GM23338 (cell line): ENCODE results near the gene PNLIPRP3.

Experiments used
- CREB1 ChIP-seq: fragments of 250-450 bp; sonication (Bioruptor Pico); IDR thresholded peaks from 2 replicates; pipeline ENCODE4 v1.5.0; 2020; ENCODE audit warnings: low read depth, mild to moderate bottlenecking, moderate library complexity
- CTCF ChIP-seq, 2 experiments: fragments of 200-600 bp in 1 of 2; sonication (generic) in 1 of 2; conservative IDR thresholded peaks; 2 replicates each; pipeline versions ENCODE4 v1.5.1 to v1.6.1; 2016 to 2017; ENCODE audit warnings: antibody characterized with exemption in 2 of 2, low read depth in 2 of 2, mild to moderate bottlenecking in 2 of 2, moderate library complexity in 1 of 2
- EZH2 ChIP-seq: fragments of 200-600 bp; sonication (generic); IDR thresholded peaks from one replicate; pipeline ENCODE4 v1.8.0; 2017; ENCODE audit warnings: antibody characterized with exemption, mild to moderate bottlenecking, low read depth; ENCODE audit not compliant: unreplicated experiment
- EZH2phosphoT487 ChIP-seq: fragments of 200-600 bp; sonication (generic); IDR thresholded peaks from one replicate; pipeline ENCODE4 v1.8.1; 2018; ENCODE audit warnings: antibody characterized with exemption; ENCODE audit not compliant: unreplicated experiment
- JUNB ChIP-seq: IDR thresholded peaks from one replicate; pipeline ENCODE4 v1.6.1; 2016; ENCODE audit warnings: antibody characterized with exemption; ENCODE audit not compliant: unreplicated experiment
- POLR2AphosphoS5 ChIP-seq: IDR thresholded peaks from 2 replicates; pipeline ENCODE4 v1.6.1; 2016; ENCODE audit warnings: antibody characterized with exemption, low read depth
- STAT1 ChIP-seq: IDR thresholded peaks from one replicate; pipeline ENCODE4 v1.6.1; 2016; ENCODE audit warnings: antibody characterized with exemption; ENCODE audit not compliant: unreplicated experiment
- ZNF331 ChIP-seq: fragments of 250-450 bp; sonication (Bioruptor Pico); IDR thresholded peaks from 2 replicates; pipeline ENCODE4 v1.5.0; 2020; ENCODE audit warnings: low read depth, mild to moderate bottlenecking, moderate library complexity
- TF ChIP-seq, protein P1 (sequence below): IDR thresholded peaks from one replicate; pipeline ENCODE4 v1.6.1; 2018; ENCODE audit warnings: antibody characterized with exemption; ENCODE audit not compliant: unreplicated experiment
- TF ChIP-seq, protein P2 (sequence below): fragments of 250-450 bp; sonication (Bioruptor Pico); IDR thresholded peaks from 2 replicates; pipeline ENCODE4 v1.5.0; 2020; ENCODE audit warnings: mild to moderate bottlenecking, moderate library complexity

DNA sequence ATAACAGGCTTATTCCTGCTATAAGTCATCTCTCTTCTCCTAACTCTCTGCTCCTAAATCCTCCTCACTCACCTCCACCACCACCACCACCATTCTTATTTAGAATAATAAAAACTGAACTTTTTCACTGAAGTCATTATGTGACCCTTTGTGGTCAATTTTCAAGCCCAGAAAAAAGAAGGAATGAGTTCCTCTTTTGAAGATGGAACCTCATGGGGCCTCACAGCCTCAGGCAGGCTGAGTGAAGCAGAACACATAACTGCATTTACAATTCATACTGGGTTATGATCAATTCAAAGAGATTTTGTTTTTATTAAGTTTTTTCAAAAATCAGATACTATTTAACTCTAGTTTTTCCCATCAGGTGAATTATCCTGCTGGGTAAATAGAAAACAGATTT lies 29.8 kb downstream of the PNLIPRP3 start:
- no peak for TF ChIP-seq CTCF (conservative IDR thresholded peaks at IDR 0.05; ENCODE audit: low read depth in 2 of 2)
- TF ChIP-seq EZH2phosphoT487: no peak
- no peak for TF ChIP-seq EZH2
- TF ChIP-seq POLR2AphosphoS5: no peak
- TF ChIP-seq JUNB: no peak
- no peak for TF ChIP-seq CREB1 (CRISPR knock-in tag)
- TF ChIP-seq, protein P1, sequence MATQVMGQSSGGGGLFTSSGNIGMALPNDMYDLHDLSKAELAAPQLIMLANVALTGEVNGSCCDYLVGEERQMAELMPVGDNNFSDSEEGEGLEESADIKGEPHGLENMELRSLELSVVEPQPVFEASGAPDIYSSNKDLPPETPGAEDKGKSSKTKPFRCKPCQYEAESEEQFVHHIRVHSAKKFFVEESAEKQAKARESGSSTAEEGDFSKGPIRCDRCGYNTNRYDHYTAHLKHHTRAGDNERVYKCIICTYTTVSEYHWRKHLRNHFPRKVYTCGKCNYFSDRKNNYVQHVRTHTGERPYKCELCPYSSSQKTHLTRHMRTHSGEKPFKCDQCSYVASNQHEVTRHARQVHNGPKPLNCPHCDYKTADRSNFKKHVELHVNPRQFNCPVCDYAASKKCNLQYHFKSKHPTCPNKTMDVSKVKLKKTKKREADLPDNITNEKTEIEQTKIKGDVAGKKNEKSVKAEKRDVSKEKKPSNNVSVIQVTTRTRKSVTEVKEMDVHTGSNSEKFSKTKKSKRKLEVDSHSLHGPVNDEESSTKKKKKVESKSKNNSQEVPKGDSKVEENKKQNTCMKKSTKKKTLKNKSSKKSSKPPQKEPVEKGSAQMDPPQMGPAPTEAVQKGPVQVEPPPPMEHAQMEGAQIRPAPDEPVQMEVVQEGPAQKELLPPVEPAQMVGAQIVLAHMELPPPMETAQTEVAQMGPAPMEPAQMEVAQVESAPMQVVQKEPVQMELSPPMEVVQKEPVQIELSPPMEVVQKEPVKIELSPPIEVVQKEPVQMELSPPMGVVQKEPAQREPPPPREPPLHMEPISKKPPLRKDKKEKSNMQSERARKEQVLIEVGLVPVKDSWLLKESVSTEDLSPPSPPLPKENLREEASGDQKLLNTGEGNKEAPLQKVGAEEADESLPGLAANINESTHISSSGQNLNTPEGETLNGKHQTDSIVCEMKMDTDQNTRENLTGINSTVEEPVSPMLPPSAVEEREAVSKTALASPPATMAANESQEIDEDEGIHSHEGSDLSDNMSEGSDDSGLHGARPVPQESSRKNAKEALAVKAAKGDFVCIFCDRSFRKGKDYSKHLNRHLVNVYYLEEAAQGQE: no peak
- TF ChIP-seq STAT1: no peak
- TF ChIP-seq, protein P2, sequence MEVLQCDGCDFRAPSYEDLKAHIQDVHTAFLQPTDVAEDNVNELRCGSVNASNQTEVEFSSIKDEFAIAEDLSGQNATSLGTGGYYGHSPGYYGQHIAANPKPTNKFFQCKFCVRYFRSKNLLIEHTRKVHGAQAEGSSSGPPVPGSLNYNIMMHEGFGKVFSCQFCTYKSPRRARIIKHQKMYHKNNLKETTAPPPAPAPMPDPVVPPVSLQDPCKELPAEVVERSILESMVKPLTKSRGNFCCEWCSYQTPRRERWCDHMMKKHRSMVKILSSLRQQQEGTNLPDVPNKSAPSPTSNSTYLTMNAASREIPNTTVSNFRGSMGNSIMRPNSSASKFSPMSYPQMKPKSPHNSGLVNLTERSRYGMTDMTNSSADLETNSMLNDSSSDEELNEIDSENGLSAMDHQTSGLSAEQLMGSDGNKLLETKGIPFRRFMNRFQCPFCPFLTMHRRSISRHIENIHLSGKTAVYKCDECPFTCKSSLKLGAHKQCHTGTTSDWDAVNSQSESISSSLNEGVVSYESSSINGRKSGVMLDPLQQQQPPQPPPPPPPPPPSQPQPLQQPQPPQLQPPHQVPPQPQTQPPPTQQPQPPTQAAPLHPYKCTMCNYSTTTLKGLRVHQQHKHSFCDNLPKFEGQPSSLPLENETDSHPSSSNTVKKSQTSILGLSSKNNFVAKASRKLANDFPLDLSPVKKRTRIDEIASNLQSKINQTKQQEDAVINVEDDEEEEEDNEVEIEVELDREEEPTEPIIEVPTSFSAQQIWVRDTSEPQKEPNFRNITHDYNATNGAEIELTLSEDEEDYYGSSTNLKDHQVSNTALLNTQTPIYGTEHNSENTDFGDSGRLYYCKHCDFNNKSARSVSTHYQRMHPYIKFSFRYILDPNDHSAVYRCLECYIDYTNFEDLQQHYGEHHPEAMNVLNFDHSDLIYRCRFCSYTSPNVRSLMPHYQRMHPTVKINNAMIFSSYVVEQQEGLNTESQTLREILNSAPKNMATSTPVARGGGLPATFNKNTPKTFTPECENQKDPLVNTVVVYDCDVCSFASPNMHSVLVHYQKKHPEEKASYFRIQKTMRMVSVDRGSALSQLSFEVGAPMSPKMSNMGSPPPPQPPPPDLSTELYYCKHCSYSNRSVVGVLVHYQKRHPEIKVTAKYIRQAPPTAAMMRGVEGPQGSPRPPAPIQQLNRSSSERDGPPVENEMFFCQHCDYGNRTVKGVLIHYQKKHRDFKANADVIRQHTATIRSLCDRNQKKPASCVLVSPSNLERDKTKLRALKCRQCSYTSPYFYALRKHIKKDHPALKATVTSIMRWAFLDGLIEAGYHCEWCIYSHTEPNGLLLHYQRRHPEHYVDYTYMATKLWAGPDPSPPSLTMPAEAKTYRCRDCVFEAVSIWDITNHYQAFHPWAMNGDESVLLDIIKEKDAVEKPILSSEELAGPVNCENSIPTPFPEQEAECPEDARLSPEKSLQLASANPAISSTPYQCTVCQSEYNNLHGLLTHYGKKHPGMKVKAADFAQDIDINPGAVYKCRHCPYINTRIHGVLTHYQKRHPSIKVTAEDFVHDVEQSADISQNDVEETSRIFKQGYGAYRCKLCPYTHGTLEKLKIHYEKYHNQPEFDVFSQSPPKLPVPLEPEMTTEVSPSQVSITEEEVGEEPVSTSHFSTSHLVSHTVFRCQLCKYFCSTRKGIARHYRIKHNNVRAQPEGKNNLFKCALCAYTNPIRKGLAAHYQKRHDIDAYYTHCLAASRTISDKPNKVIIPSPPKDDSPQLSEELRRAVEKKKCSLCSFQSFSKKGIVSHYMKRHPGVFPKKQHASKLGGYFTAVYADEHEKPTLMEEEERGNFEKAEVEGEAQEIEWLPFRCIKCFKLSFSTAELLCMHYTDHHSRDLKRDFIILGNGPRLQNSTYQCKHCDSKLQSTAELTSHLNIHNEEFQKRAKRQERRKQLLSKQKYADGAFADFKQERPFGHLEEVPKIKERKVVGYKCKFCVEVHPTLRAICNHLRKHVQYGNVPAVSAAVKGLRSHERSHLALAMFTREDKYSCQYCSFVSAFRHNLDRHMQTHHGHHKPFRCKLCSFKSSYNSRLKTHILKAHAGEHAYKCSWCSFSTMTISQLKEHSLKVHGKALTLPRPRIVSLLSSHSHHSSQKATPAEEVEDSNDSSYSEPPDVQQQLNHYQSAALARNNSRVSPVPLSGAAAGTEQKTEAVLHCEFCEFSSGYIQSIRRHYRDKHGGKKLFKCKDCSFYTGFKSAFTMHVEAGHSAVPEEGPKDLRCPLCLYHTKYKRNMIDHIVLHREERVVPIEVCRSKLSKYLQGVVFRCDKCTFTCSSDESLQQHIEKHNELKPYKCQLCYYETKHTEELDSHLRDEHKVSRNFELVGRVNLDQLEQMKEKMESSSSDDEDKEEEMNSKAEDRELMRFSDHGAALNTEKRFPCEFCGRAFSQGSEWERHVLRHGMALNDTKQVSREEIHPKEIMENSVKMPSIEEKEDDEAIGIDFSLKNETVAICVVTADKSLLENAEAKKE (CRISPR knock-in tag): no peak
- no peak for TF ChIP-seq ZNF331 (CRISPR knock-in tag)
